Airway epithelial cell (primary cell): ENCODE results near the gene OR4X1. TPM values are rescaled to one million over a fixed set of nuclear protein-coding genes. Genes with fewer than 3 reads are reported as not detected.

Source experiments
- total RNA-seq: library from RNA; depleted of rRNA; stranded (reverse); fragments of >200 nt; gene quantifications from 2 replicates; pipeline ENCODE4 v1.2.3, GENCODE V29; 2015

OR4X1 gene, protein sequence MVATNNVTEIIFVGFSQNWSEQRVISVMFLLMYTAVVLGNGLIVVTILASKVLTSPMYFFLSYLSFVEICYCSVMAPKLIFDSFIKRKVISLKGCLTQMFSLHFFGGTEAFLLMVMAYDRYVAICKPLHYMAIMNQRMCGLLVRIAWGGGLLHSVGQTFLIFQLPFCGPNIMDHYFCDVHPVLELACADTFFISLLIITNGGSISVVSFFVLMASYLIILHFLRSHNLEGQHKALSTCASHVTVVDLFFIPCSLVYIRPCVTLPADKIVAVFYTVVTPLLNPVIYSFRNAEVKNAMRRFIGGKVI
- not detected in 2 replicates for total RNA-seq

DNA sequence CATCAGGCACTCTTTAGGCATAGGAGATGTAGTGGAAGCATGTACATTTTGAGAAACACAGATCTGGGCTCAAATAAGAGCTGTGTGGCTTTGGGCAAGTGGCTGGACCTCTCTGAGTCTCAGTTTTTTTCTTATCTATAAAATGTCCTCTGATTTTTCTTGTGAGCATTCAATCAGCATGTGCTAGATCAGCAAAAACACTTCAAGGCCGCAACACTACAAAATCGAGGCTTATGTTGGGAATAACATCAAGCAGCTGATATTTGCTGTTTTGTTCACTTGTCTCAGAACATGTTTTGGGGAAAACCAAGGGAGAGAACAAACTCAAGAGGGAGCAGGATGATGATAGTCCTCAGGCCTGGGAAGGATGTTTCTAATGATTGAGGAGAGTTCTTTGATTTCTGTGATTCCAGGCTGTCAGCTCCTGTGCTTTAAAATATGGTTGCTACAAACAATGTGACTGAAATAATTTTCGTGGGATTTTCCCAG lies at the start of gene OR4X1:
OR4X1 (plus strand) TSS at position 439 of the 489 bp plus-strand sequence; CDS start at position 439, 0 bp downstream.

DNA sequence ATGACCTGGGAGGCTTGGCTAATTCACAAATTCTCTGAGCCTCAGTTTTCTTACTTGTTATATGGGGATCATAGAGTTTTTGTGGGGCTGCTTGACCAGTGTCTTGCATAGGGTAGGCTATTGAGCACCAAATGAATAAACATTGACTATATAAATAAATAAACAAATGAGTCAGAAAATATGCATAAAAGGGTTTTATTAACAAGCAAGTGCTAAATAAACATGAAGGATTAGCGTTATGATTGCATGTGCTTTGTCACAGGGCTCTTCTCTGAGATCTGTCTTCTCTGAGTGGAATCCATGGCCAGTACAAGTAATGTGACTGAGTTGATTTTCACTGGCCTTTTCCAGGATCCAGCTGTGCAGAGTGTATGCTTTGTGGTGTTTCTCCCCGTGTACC lies 47.2 kb upstream of the OR4X1 start, which contains the start of gene OR4B1:
OR4B1 (plus strand) TSS at position 301 of the 400 bp plus-strand sequence; CDS start at position 301, 0 bp downstream.

DNA sequence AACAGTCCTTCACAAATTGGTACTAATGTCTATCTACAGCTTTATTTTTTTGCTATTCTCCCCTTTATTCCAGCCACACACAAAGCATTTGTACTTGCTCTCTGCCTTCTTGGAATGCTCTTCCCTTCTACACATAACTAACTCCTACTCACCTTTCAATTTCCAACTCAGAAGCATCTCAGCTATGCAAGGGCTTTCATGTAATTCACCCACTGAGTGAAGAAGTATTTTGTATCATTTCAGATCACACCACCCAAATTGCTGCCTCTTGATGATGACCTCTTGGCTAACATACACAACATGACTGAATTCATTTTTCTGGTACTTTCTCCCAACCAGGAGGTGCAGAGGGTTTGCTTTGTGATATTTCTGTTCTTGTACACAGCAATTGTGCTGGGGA lies 18.9 kb upstream of the OR4X1 start, which contains the start of gene OR4X2:
OR4X2 (plus strand) TSS at position 301 of the 400 bp plus-strand sequence; CDS start at position 301, 0 bp downstream.

DNA sequence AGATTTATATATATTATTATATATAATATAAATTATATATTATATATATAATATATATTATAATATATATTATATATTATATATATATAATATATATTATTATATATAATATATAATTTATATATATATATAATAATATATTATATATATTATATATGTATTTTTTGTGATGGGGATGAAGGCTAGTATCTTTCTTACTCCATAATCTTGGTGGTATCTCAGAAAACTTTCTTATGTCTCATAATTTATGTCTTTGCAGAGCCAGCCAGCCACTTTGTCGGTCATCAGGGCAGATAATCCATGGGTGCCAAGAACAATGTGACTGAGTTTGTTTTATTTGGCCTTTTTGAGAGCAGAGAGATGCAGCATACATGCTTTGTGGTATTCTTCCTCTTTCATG lies 42.3 kb downstream of the OR4X1 start, which contains the start of gene OR4S1:
OR4S1 (plus strand) TSS at position 301 of the 400 bp plus-strand sequence; CDS start at position 301, 0 bp downstream.

Other genes starting within 250 kb of the OR4X1 start
- not detected in 2 replicates for gene OR4B1, start 47.1 kb upstream of the OR4X1 start, total RNA-seq
- not detected in 2 replicates for gene OR4X2, start 18.8 kb upstream of the OR4X1 start, total RNA-seq
- gene OR4S1, start 42.4 kb downstream of the OR4X1 start, total RNA-seq = not detected in 2 replicates
- gene OR4C3, start 61.1 kb downstream of the OR4X1 start, total RNA-seq = not detected in 2 replicates
- gene OR4C5, start 102.6 kb downstream of the OR4X1 start, total RNA-seq = not detected in 2 replicates
- gene OR4A47, start 224.9 kb downstream of the OR4X1 start, total RNA-seq = not detected in 2 replicates